Hematopoietic multipotent progenitor cell (in vitro differentiated cells): Measurements from ENCODE around the gene TERT. TPM values are rescaled to one million over a fixed set of nuclear protein-coding genes. Genes with fewer than 3 reads are reported as not detected.

Experiments
- DNase-seq, 3 donors: peaks; one replicate each; pipeline ENCODE4 v3.0.0-alpha.2; 2011 to 2015; ENCODE audit warnings: low read depth in 2 of 3, low spot score in 2 of 3
- total RNA-seq: library from RNA; depleted of rRNA; stranded (reverse); fragments of >200 nt; gene quantifications from one replicate; pipeline ENCODE4 v1.2.3, GENCODE V29; 2012

TERT gene
- total RNA-seq, 1 donor, result 1.1 TPM

DNA sequence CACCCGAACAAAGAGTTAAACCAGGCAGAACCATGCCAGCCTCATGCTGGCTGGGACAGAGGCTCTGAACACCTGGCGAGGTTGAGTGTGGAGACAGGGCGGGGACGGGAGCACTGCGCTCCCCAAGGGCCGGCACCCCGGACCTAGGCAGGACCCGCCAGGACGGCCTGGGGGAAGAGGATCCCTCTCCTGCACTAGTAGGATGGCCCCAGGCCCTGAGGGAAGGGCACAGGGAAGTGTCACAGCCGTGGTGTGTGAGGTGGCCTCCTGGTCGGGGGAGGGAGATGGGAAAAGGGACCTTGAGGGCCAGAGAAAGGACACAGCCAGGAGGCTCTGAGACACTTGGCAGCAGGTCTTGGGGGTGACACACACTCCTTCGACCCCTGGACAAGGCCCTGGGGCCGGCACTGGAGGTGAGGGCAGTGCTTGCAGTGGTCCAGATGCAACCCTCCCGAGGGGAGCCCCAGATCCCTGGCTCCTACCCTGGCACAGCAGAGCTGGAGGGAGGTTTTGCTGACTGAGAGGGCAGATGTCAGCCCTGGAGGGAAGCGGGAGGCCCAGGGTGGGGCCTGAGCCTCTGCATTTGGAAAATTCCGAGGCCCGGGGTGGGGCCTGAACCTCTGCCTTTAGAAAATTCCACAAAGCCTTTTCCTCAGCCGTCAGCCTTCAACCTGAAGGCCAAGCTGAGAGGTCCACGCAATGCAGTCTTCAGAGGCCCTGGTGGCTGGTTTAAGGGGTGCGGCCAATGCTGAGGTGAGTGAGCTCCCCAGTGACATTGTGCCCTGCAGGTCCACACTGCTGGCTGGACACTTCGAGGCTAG is 24.8 kb upstream of the TERT start:
- no peak for DNase-seq

- DNase-seq, result no peak
These were observed 23.9 kb upstream of the TERT start for GRCh38 chr5:1318659-1319251.

GRCh38 chr5:1317921-1318565 is 23.2 kb upstream of the TERT start:
- no peak for DNase-seq

- no peak for DNase-seq
These were observed 21.9 kb upstream of the TERT start for GRCh38 chr5:1316588-1317340.

DNA sequence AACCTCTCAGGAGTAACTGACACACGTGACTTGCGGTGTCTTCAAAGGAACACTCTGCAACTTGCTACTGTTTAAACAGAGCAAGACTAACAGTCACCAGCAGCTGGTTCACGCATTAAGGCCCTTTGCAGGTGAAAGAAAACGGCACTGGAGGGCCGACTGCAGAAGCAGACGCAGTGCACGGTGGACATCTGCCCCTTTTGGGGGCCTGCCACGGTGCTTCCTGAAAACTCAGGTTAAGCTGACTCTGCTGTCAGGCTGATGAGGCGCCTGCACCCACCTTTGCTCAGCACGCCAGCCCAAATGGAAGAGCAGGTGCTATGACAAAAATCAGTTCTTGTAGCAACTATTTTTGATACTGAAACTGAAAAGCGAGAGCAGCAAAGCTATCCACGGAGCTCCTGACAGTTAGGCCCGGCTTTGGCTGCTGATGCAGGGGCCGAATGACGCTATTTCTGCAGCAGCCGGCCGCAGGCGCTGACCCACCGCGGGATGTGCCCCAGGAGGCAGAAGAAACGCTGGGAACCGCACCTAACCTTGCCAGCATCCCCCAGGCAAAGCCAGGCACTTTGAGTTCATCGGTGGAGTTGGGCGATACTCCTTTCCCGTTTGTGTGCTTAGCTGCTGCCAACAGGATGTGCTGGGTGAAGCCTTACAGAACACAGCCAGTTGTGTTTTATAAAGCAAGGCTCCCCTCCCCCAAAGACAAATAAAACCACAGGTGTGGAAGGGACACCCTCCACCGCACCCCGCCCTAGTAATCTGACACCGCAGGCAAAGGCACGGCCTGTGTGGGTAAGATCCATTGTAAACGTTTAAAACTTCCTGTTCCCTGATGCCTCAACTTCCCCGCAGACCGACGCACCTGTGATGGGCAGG is 21.1 kb upstream of the TERT start:
- no peak for DNase-seq

- DNase-seq, result no peak
These were observed 20.3 kb upstream of the TERT start for GRCh38 chr5:1315018-1315708.

DNA sequence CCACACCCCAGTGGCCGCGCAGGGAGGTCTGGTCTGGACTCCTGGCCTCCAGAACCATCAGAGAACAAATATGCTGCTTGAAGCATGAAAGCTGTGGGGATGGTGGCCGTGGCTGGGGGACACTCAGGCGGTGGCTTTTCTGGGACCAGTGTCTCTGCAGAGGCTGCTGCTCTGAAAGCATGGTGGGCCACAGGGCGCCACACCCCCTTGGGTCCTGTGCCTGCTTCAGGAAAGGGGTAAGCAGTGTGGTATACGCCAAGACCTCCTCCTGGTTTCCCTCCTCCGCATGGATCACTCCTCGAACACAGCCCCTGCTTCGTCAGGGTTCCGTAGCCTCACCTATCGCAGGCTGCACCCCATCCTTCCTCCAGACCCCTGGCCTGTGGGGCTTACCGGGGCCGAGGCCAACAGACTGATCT is 19.7 kb upstream of the TERT start:
- DNase-seq, result no peak

GRCh38 chr5:1312993-1313833 is 18.3 kb upstream of the TERT start:
- DNase-seq, result peak in 2 of 3 donors; percentile 71 to 80

GRCh38 chr5:1312206-1312605 is 17.3 kb upstream of the TERT start:
- no peak for DNase-seq

- DNase-seq, result no peak
These were observed 16.7 kb upstream of the TERT start for GRCh38 chr5:1311439-1312055.

GRCh38 chr5:1310118-1310517 is 15.2 kb upstream of the TERT start:
- DNase-seq, result no peak

- no peak for DNase-seq
These were observed 9.2 kb upstream of the TERT start for GRCh38 chr5:1304033-1304432.

DNA sequence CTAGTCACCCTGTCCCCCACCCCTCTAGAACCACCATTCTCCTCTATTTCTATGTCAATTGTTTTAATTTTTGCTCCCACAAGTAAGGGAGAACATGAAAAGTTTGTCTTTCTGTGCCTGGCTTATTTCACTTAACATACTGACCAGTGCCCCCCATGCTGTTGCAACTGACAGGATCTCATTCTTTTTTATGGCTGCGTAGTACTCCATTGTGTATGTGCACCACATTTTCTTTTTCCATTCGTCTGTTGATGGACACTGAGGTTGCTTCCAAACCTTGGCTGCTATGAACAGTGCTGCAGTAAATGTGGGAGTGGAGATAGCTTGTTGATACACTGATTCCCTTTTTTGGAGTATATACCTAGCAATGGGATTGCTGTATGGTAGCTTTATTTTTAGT is 7.4 kb upstream of the TERT start:
- no peak for DNase-seq

DNA sequence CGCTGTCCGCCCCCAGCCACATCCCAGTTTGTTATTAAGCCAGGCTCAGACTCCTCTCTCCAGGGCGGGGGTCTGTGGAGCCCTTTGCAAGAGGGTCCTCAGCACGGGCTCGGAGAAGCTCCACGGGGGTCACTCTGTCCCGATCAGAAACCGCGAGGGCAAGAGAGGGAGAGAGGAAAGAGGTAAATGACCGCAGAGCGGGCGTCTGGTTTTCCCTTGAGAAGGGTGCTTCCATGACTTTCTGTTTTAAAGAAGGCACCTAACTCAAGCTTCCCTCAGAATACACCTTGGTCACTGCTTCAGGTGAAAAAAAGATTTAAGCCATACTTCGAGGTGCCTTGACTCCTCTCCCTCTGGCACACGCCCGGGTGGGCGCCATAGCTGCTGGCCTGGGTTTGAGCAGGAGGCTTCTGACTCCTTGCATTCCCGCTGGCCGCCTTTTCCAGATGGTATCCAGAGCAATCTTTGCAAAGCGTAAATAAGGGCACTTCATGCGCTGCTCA is 5.8 kb upstream of the TERT start:
- DNase-seq, result no peak

DNA sequence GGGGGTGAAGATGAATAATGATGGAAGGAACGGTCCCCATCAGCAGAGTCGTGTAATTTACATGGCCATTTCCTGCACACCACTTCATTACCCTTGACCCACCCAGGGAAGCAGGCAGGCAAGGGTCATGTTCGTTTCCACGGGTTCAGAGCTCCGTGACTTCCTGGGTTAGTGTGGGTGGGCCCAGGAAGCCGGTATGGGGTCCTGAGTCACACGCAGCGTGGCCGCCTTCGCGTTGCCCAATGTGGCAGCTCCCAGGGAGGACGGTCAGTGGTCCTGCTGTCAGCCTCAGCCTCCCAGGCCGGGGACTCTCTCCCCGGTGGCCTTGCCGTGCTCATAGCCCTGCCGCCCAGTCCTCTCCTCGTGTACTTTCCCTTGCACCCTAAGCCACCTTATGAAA is 5.1 kb upstream of the TERT start:
- DNase-seq, result no peak

DNA sequence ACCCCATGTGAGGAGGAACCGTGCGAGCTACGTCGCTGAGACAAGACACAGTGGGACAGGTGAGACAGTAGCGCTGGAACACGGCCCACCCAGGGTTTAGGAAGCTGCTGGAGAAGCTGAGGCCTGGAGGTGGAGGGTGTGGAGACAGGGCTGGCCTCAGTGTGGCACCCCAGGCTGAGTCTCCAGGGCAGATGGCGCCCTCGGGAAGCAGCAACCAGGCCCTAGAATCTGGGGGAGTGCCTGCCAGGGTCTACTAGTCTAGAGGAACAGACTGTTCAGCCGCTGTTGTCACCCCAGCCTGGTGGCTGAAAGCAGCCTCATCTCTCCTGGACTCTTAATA is 4.6 kb upstream of the TERT start:
- no peak for DNase-seq

DNA sequence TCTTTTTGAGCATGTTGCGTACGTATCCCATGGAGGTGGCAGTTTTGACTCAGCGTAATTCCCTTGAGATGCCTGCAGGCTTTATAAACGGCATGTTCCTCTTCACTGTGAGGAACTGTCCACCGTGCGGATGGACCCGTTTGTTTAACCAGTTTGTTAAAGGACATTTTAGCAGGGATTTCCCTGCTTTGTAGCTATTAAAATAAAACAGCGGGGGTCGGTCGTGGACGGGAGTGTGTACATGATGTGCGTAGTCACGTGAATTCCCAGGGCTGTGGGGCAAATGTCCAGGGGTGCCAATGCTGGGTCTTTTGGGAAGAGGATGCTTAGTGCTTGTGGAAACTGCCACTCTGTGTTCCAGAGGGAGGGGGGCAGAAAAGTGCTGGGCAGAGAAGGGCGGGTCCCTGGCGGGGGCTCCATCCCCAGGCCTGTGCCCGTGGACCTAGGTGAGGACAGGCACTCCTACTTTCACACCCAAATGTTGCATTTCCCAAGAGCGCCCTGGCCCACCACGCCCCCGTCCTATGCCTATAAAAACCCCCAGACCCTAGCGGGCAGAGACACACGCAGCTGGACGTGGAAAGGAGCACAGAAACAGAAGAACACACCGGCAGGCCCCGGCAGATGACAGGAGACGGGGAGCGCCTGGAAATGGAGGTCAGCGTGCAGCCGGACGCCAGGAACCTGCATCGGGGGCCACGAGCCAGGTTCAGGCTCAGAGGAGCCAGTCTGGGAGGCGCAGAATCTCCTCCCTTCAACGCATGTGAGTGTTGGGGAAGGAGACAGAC is 4.0 kb upstream of the TERT start:
- DNase-seq, result no peak
